Posterior cingulate gyrus (tissue), 11 donors: ENCODE results near the gene MKNK2.
A peak's percentile ranks its signal among the peaks of the same experiment; 100 is the strongest.
"Not testable (repeated sequence)": the region's sequence is repeated elsewhere in the genome, so short reads cannot be mapped to it uniquely, and the experiment has no call there.

Experiments used
- DNase-seq, 10 donors: peaks; one replicate each; pipeline versions ENCODE4 v3.0.0 to v3.0.0-alpha.2; 2020 to 2021; ENCODE audit warnings: mixed read lengths in 3 of 10
- intact Hi-C: fragments of 100-400 bp; cut with DNase I; formaldehyde crosslinking; loops from one replicate; pipeline ENCODE4 v1.15.1; 2023

Gene MKNK2

GRCh38 chr19:2050991-2051772 is at the start of gene MKNK2:
MKNK2 (minus strand) TSS chr19:2051244; CDS start chr19:2050851, 393 bp downstream.
- intact Hi-C loops = no loop called here

GRCh38 chr19:2100719-2101061 is 49.6 kb upstream of the MKNK2 start:
- intact Hi-C loops = no loop called here

More at GRCh38 chr19:2050991-2051772, at the start of gene MKNK2:
- peak; percentile 87 to 99 (median 94) for DNase-seq

GRCh38 chr19:2099937-2100718 is 49.1 kb upstream of the MKNK2 start:
- intact Hi-C loops = loop anchor here (5.0 kb wide), 1 partner anchor 47 kb away; no protein-coding TSS in a partner anchor

More at GRCh38 chr19:2100719-2101061, 49.6 kb upstream of the MKNK2 start:
- DNase-seq = no peak

GRCh38 chr19:2099054-2099501 is 48.0 kb upstream of the MKNK2 start:
- DNase-seq = peak in 1 of 10 donors; percentile 81
- intact Hi-C loops = loop anchor here (5.0 kb wide), 1 partner anchor 48 kb away; no protein-coding TSS in a partner anchor

More at GRCh38 chr19:2099937-2100718, 49.1 kb upstream of the MKNK2 start:
- DNase-seq = no peak

GRCh38 chr19:2097886-2098327 is 46.9 kb upstream of the MKNK2 start:
- intact Hi-C loops = loop anchor here (5.0 kb wide), 1 partner anchor 49 kb away; no protein-coding TSS in a partner anchor

GRCh38 chr19:2097203-2097885 is 46.3 kb upstream of the MKNK2 start:
- intact Hi-C loops = loop anchor here (5.0 kb wide), 1 partner anchor 50 kb away; no protein-coding TSS in a partner anchor
- no peak for DNase-seq

More at GRCh38 chr19:2097886-2098327, 46.9 kb upstream of the MKNK2 start:
- no peak for DNase-seq

GRCh38 chr19:2096480-2097202 is 45.6 kb upstream of the MKNK2 start, which contains the start of gene IZUMO4:
IZUMO4 (plus strand) TSS chr19:2096915; CDS start chr19:2096946, 31 bp downstream.
- peak; percentile 98 to 100 (median 100) for DNase-seq
- intact Hi-C loops = loop anchor here (5.0 kb wide), 1 partner anchor 51 kb away; no protein-coding TSS in a partner anchor

- intact Hi-C loops = loop anchor here (5.0 kb wide), 1 partner anchor 51 kb away; no protein-coding TSS in a partner anchor
These were observed 45.0 kb upstream of the MKNK2 start, which contains the start of gene MOB3A for GRCh38 chr19:2096034-2096479. MOB3A (minus strand) TSS chr19:2096326; CDS start chr19:2078560, 17,766 bp downstream.

GRCh38 chr19:2091926-2092525 is 41.0 kb upstream of the MKNK2 start:
- intact Hi-C loops, DNase-seq: not testable (repeated sequence)

More at GRCh38 chr19:2096034-2096479, 45.0 kb upstream of the MKNK2 start, which contains the start of gene MOB3A:
- DNase-seq = peak in 6 of 10 donors; percentile 71 to 95 (median 82)

GRCh38 chr19:2089727-2090053 is 38.6 kb upstream of the MKNK2 start:
- DNase-seq = no peak
- intact Hi-C loops = no loop called here

- intact Hi-C loops = no loop called here
- DNase-seq = no peak
These were observed 38.1 kb upstream of the MKNK2 start for GRCh38 chr19:2089001-2089711.

- intact Hi-C loops = no loop called here
- DNase-seq = peak in 1 of 10 donors; percentile 62
These were observed 36.6 kb upstream of the MKNK2 start for GRCh38 chr19:2087621-2088100.

GRCh38 chr19:2086695-2087620 is 35.9 kb upstream of the MKNK2 start:
- intact Hi-C loops, DNase-seq: not testable (repeated sequence)

- peak in 2 of 10 donors; percentile 37 to 69 for DNase-seq
- intact Hi-C loops = no loop called here
These were observed 34.1 kb upstream of the MKNK2 start for GRCh38 chr19:2084993-2085720.

- DNase-seq = peak in 1 of 10 donors; percentile 61
- intact Hi-C loops = no loop called here
These were observed 32.3 kb upstream of the MKNK2 start for GRCh38 chr19:2083174-2083854.
